Vagina (tissue), 2 donors: ENCODE measurements around the gene LRMDA. TPM values are rescaled to one million over a fixed set of nuclear protein-coding genes. Genes with fewer than 3 reads are reported as not detected.

Source experiments
- DNase-seq, 2 donors: peaks; one replicate each; pipeline ENCODE4 v3.0.0-alpha.2; 2017; ENCODE audit errors: extremely low spot score in 2 of 2
- H3K27ac ChIP-seq: fragments of 200-600 bp; sonication (generic); one replicate; pipeline ENCODE4 v1.5.1; 2019
- H3K27me3 ChIP-seq: fragments of 200-600 bp; sonication (generic); one replicate; pipeline ENCODE4 v1.5.1; 2019
- H3K36me3 ChIP-seq, 2 donors: fragments of 200-600 bp; sonication (generic); one replicate each; pipeline ENCODE4 v1.5.1; 2017 to 2019
- H3K4me1 ChIP-seq: fragments of 200-600 bp; sonication (generic); one replicate; pipeline ENCODE4 v1.5.1; 2019
- H3K4me3 ChIP-seq, 2 donors: fragments of 200-600 bp; sonication (generic); 1 replicate in 1 of 2; 2 replicates in 1 of 2; pipeline ENCODE4 v1.5.1; 2016 to 2019
- H3K9me3 ChIP-seq: fragments of 200-600 bp; sonication (generic); one replicate; pipeline ENCODE4 v1.5.1; 2019
- POLR2A ChIP-seq, 2 donors: fragments of 450-650 bp; IDR thresholded peaks; one replicate each; pipeline ENCODE4 v1.6.1; 2017; ENCODE audit warnings: antibody characterized with exemption in 2 of 2, mild to moderate bottlenecking in 2 of 2, moderate library complexity in 2 of 2
- POLR2AphosphoS5 ChIP-seq, 2 donors: sonication (generic); formaldehyde crosslinking; IDR thresholded peaks; one replicate each; pipeline ENCODE4 v1.9.0; 2017; ENCODE audit warnings: antibody characterized with exemption in 2 of 2, mild to moderate bottlenecking in 2 of 2, low read depth in 1 of 2; ENCODE audit not compliant: insufficient read depth in 1 of 2
- intact Hi-C: fragments of 100-400 bp; cut with DNase I; formaldehyde crosslinking; loops from one replicate; pipeline ENCODE4 v1.15.1; 2023
- total RNA-seq: library from RNA; depleted of rRNA; stranded (reverse); fragments of >200 nt; gene quantifications from one replicate; pipeline ENCODE4 v1.2.3, GENCODE V29; 2016
- TF ChIP-seq, protein P1 (sequence below), 3 experiments: fragments of 450-650 bp in 2 of 3; fragments of 200-600 bp in 1 of 3; sonication (generic) in 1 of 3; IDR thresholded peaks; one replicate each; pipeline ENCODE4 v1.5.1; 2017 to 2019; ENCODE audit warnings: antibody characterized with exemption in 3 of 3, mild to moderate bottlenecking in 2 of 3, moderate library complexity in 2 of 3

The LRMDA gene
- total RNA-seq, 1 donor from 2014 or later = 22.6 TPM

GRCh38 chr10:75646916-75647315, 215.5 kb downstream of the LRMDA start:
- H3K4me1 ChIP-seq = no peaks in the 10 kb centered on the region
- no peaks in the 10 kb centered on the region for H3K27me3 ChIP-seq
- H3K4me3 ChIP-seq = no peak overlapping the region
- intact Hi-C loops = no loop called here
- no peak overlapping the region for H3K27ac ChIP-seq
- TF ChIP-seq, protein P1, sequence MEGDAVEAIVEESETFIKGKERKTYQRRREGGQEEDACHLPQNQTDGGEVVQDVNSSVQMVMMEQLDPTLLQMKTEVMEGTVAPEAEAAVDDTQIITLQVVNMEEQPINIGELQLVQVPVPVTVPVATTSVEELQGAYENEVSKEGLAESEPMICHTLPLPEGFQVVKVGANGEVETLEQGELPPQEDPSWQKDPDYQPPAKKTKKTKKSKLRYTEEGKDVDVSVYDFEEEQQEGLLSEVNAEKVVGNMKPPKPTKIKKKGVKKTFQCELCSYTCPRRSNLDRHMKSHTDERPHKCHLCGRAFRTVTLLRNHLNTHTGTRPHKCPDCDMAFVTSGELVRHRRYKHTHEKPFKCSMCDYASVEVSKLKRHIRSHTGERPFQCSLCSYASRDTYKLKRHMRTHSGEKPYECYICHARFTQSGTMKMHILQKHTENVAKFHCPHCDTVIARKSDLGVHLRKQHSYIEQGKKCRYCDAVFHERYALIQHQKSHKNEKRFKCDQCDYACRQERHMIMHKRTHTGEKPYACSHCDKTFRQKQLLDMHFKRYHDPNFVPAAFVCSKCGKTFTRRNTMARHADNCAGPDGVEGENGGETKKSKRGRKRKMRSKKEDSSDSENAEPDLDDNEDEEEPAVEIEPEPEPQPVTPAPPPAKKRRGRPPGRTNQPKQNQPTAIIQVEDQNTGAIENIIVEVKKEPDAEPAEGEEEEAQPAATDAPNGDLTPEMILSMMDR (IDR thresholded peaks at IDR 0.05) = no peak
- TF ChIP-seq POLR2AphosphoS5 (IDR thresholded peaks at IDR 0.05; ENCODE audit: insufficient read depth in 1 of 2, low read depth in 1 of 2) = no peak
- TF ChIP-seq POLR2A (IDR thresholded peaks at IDR 0.05) = no peak
- H3K9me3 ChIP-seq = no peaks in the 10 kb centered on the region
- H3K36me3 ChIP-seq = no peaks in the 10 kb centered on the region
- no peak for DNase-seq

GRCh38 chr10:75647675-75648074, 216.3 kb downstream of the LRMDA start:
- no peak for DNase-seq
- H3K4me3 ChIP-seq = no peak overlapping the region
- no peaks in the 10 kb centered on the region for H3K36me3 ChIP-seq
- TF ChIP-seq POLR2A (IDR thresholded peaks at IDR 0.05) (no peak), POLR2AphosphoS5 (IDR thresholded peaks at IDR 0.05; ENCODE audit: insufficient read depth in 1 of 2, low read depth in 1 of 2) (no peak)
- TF ChIP-seq, protein P1 (IDR thresholded peaks at IDR 0.05) = no peak
- H3K27ac ChIP-seq = no peak overlapping the region
- H3K27me3 ChIP-seq = no peaks in the 10 kb centered on the region
- intact Hi-C loops = no loop called here
- H3K4me1 ChIP-seq = no peaks in the 10 kb centered on the region
- no peaks in the 10 kb centered on the region for H3K9me3 ChIP-seq

GRCh38 chr10:75648351-75648750, 216.9 kb downstream of the LRMDA start:
- H3K27me3 ChIP-seq = no peaks in the 10 kb centered on the region
- TF ChIP-seq, protein P1 (IDR thresholded peaks at IDR 0.05) = no peak
- no peak for TF ChIP-seq POLR2A (IDR thresholded peaks at IDR 0.05)
- TF ChIP-seq POLR2AphosphoS5 (IDR thresholded peaks at IDR 0.05; ENCODE audit: insufficient read depth in 1 of 2, low read depth in 1 of 2) = no peak
- no peaks in the 10 kb centered on the region for H3K9me3 ChIP-seq
- no peak overlapping the region for H3K27ac ChIP-seq
- intact Hi-C loops = no loop called here
- DNase-seq = no peak
- H3K4me1 ChIP-seq = no peaks in the 10 kb centered on the region
- no peak overlapping the region for H3K4me3 ChIP-seq
- no peaks in the 10 kb centered on the region for H3K36me3 ChIP-seq

DNA sequence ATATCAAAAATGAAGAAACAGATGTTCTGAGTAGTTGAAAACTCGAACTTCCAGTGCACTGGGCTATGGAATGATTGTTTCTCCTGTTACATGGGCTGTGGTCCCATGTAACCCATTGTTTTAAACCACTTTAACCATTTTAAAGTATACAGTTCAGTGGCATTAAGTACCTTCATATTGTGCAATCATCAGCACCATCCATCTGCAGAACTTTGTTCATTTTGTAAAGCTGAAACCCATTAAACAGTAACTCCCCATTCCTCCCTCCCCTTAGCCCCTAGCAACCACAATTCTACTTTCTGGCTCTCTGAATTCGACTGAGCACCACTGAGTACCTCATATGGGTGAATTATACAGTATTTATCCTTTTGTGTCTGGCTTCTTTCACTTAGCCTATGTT, 217.4 kb downstream of the LRMDA start:
- TF ChIP-seq POLR2A (IDR thresholded peaks at IDR 0.05) (no peak), POLR2AphosphoS5 (IDR thresholded peaks at IDR 0.05; ENCODE audit: insufficient read depth in 1 of 2, low read depth in 1 of 2) (no peak)
- TF ChIP-seq, protein P1 (IDR thresholded peaks at IDR 0.05) = no peak
- intact Hi-C loops = no loop called here
- H3K4me3 ChIP-seq = no peak overlapping the region

DNA sequence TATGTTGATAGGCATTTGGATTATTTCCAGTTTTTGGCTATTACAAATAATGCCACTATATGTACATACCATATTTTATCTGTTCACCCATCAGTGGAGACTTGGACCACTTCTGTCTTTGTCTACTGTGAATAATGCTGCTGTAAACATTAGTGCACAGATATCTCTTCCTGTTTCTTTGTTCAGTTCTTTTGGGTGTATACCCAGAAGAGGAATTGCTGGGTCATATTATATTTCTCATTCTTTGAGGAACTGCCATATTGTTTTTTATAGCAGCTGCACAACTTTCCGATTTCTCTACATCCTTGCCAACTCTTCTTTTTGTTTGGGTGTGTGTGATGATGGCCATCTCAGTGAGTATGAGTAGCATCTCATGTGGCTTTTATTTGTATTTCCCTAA, 218.0 kb downstream of the LRMDA start:
- Histone ChIP-seq H3K27me3 (no peaks in the 10 kb centered on the region), H3K27ac (no peak overlapping the region), H3K36me3 (no peaks in the 10 kb centered on the region), H3K4me1 (peaks cover 2% of the 10 kb centered on the region), H3K4me3 (no peak overlapping the region), H3K9me3 (no peaks in the 10 kb centered on the region)
- no peak for DNase-seq
- TF ChIP-seq, protein P1 (IDR thresholded peaks at IDR 0.05) = no peak
- TF ChIP-seq POLR2A (IDR thresholded peaks at IDR 0.05) = no peak
- TF ChIP-seq POLR2AphosphoS5 (IDR thresholded peaks at IDR 0.05; ENCODE audit: insufficient read depth in 1 of 2, low read depth in 1 of 2) = no peak
- intact Hi-C loops = no loop called here

More for the DNA sequence above, 217.4 kb downstream of the LRMDA start:
- no peak for DNase-seq
- H3K36me3 ChIP-seq = no peaks in the 10 kb centered on the region
- no peaks in the 10 kb centered on the region for H3K9me3 ChIP-seq
- H3K4me1 ChIP-seq = no peaks in the 10 kb centered on the region
- H3K27me3 ChIP-seq = no peaks in the 10 kb centered on the region
- H3K27ac ChIP-seq = no peak overlapping the region
